ENCODE measurements around the gene BCAS3. TPM values are rescaled to one million over a fixed set of nuclear protein-coding genes. Genes with fewer than 3 reads are reported as not detected.
A peak's percentile ranks its signal among the peaks of the same experiment; 100 is the strongest.

BCAS3 gene
- total and polyA plus RNA-seq, 2 experiments from 2014 or later = 18.0 to 20.2 TPM

DNA sequence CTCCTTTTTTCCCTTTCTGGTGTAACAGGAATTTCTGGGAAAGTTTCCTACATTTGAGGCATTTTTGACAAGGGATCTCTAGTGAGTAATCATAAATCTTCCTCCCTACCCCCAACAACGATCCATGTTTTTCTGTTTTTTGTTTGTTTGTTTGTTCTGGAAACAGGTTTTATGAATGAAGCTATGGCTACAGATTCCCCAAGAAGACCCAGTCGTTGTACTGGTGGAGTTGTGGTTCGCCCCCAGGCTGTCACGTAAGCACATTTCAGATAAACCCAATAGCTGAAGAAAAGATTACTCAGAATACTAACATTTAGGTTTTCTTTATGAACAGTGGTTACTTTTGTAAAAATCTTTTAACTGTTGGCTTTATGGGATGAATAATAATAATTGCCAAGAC lies 1.6 kb downstream of the BCAS3 start:
- 75 to 77% methylated on average over 4 of the region's 4 CpGs for WGBS, 2 experiments (ENCODE audit: low coverage in 1 of 2, low lambda C conversion rate in 2 of 2, missing lambda C conversion rate in 2 of 2)
- Histone ChIP-seq H3K9me3 (ENCODE audit: low read depth) (no peaks in the 10 kb centered on the region), H3K9ac (no peak overlapping the region), H3K4me2 (ENCODE audit: unreplicated experiment) (no peak overlapping the region), H3K27ac (no peak overlapping the region), H3F3A (ENCODE audit: insufficient read depth) (0 out of 2 replicates have a peak, but pooled peaks cover 5% of the 10 kb centered on the region), H3K27me3 (replicated peaks; ENCODE audit: insufficient read depth) (no peaks in the 10 kb centered on the region), H3K4me3 (no peak overlapping the region), H3K9me2 (ENCODE audit: insufficient read depth) (no peaks in the 10 kb centered on the region), H3K4me1 (ENCODE audit: insufficient read depth) (peaks cover 10% of the 10 kb centered on the region), H2AFZ (no peak overlapping the region), H4K20me1 (ENCODE audit: insufficient read depth) (no peaks in the 10 kb centered on the region), H3K36me3 (ENCODE audit: low read depth) (peaks cover 4% of the 10 kb centered on the region; the same call in 1 of the 2 replicates), H3K79me2 (ENCODE audit: insufficient read depth) (peaks cover 16% of the 10 kb centered on the region; the same call in 1 of the 2 replicates)
- DNase-seq = no peak
- in situ Hi-C loops (cut with MboI) = no loop called here
- TF ChIP-seq EZH2phosphoT487 (IDR thresholded peaks at IDR 0.05; ENCODE audit: insufficient read depth, low read depth) (no peak), EZH2 (IDR thresholded peaks at IDR 0.05; ENCODE audit: insufficient read depth, poor library complexity, severe bottlenecking) (no peak)

DNA sequence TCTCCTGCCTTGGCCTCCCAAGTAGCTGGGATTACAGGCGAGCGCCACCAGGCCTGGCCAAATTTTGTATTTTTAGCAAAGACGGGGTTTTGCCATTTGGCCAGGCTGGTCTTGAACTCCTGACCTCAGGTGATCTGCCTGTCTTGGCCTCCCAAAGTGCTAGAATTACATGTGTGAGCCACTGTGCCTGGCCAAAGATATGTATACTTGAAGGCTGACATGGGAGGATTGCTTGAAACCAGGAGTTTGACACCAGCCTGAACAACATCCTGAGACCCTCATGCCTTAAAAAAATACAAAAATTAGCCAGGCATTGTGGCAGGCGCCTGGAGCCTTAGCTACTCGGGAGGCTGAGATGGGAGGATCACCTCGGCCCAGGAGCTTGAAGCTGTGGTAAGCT lies 3.1 kb downstream of the BCAS3 start:
- WGBS, 2 experiments (ENCODE audit: low coverage in 1 of 2, low lambda C conversion rate in 2 of 2, missing lambda C conversion rate in 2 of 2) = 87 to 89% methylated on average over 6 of the region's 6 CpGs
- H3F3A ChIP-seq (ENCODE audit: insufficient read depth) = 0 out of 2 replicates have a peak, but pooled peaks cover 5% of the 10 kb centered on the region
- H3K27me3 ChIP-seq (replicated peaks; ENCODE audit: insufficient read depth) = no peaks in the 10 kb centered on the region
- peaks cover 4% of the 10 kb centered on the region; the same call in 1 of the 2 replicates for H3K36me3 ChIP-seq (ENCODE audit: low read depth)
- H3K27ac ChIP-seq = no peak overlapping the region
- TF ChIP-seq EZH2 (IDR thresholded peaks at IDR 0.05; ENCODE audit: insufficient read depth, poor library complexity, severe bottlenecking) = no peak
- TF ChIP-seq EZH2phosphoT487 (IDR thresholded peaks at IDR 0.05; ENCODE audit: insufficient read depth, low read depth) = no peak
- H3K9me3 ChIP-seq (ENCODE audit: low read depth) = no peaks in the 10 kb centered on the region
- H3K4me2 ChIP-seq (ENCODE audit: unreplicated experiment) = no peak overlapping the region
- H3K9ac ChIP-seq = no peak overlapping the region
- peaks cover 10% of the 10 kb centered on the region for H3K4me1 ChIP-seq (ENCODE audit: insufficient read depth)
- H3K4me3 ChIP-seq = no peak overlapping the region
- no peaks in the 10 kb centered on the region for H4K20me1 ChIP-seq (ENCODE audit: insufficient read depth)
- H2AFZ ChIP-seq = no peak overlapping the region
- in situ Hi-C loops (cut with MboI) = no loop called here
- H3K9me2 ChIP-seq (ENCODE audit: insufficient read depth) = no peaks in the 10 kb centered on the region
- H3K79me2 ChIP-seq (ENCODE audit: insufficient read depth) = peaks cover 16% of the 10 kb centered on the region; the same call in 1 of the 2 replicates
- DNase-seq = no peak

DNA sequence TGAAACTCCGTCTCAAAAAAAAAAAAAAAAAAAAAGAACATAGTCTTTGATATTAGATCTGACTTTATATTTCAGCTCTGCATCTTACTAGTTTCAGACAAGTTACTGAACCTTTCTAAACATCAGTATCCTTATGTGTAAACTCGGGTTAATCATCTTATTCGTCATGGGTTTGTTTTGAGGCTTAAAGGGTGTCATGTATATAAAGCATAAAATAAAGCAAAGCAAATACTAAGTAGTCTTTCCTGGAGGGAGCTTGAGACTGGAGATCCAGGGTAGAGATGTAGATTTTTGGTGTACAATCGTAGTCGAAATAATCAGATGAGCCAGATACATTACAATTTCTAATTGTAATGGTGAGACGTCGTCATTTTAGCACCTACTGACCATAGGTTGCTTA lies 7.8 kb downstream of the BCAS3 start:
- Histone ChIP-seq H3K27me3 (replicated peaks; ENCODE audit: insufficient read depth) (no peaks in the 10 kb centered on the region), H3K9ac (no peak overlapping the region), H3K9me2 (ENCODE audit: insufficient read depth) (no peaks in the 10 kb centered on the region), H3K4me2 (ENCODE audit: unreplicated experiment) (no peak overlapping the region), H3K27ac (no peak overlapping the region), H3K4me3 (no peak overlapping the region), H3K4me1 (ENCODE audit: insufficient read depth) (peaks cover 4% of the 10 kb centered on the region), H3F3A (ENCODE audit: insufficient read depth) (0 out of 2 replicates have a peak, but pooled peaks cover 5% of the 10 kb centered on the region), H3K79me2 (ENCODE audit: insufficient read depth) (no peaks in the 10 kb centered on the region), H4K20me1 (ENCODE audit: insufficient read depth) (no peaks in the 10 kb centered on the region), H3K36me3 (ENCODE audit: low read depth) (peaks cover 8% of the 10 kb centered on the region; the same call in 1 of the 2 replicates), H3K9me3 (ENCODE audit: low read depth) (no peaks in the 10 kb centered on the region), H2AFZ (no peak overlapping the region)
- in situ Hi-C loops (cut with MboI) = no loop called here
- DNase-seq = no peak
- TF ChIP-seq EZH2phosphoT487 (IDR thresholded peaks at IDR 0.05; ENCODE audit: insufficient read depth, low read depth) = no peak
- no peak for TF ChIP-seq EZH2 (IDR thresholded peaks at IDR 0.05; ENCODE audit: insufficient read depth, poor library complexity, severe bottlenecking)
- WGBS, 2 experiments (ENCODE audit: low coverage in 1 of 2, low lambda C conversion rate in 2 of 2, missing lambda C conversion rate in 2 of 2) = 95 to 97% methylated on average over 7 of the region's 7 CpGs

DNA sequence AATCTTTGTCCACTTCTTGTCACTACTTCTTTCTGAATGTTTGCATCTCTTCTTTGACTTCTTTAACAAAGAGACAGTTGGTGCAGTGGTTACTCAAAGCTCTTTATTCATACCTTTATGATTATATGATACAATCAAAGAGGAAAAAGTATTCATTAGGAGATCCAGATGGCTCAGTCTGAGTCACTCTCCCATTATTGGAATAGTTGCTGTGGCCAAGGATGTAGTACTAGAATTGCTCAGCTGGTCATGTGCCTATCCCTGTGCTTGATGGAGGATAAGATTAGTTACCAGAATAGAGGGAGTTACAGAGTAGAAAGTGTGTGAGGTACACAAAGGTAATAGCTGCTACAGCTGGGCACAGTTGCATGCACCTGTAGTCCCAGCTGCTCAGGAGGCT lies 18.3 kb downstream of the BCAS3 start:
- Histone ChIP-seq H3K36me3 (ENCODE audit: low read depth) (no peaks in the 10 kb centered on the region), H3K9ac (no peak overlapping the region), H2AFZ (no peak overlapping the region), H4K20me1 (ENCODE audit: insufficient read depth) (no peaks in the 10 kb centered on the region), H3K79me2 (ENCODE audit: insufficient read depth) (no peaks in the 10 kb centered on the region), H3F3A (ENCODE audit: insufficient read depth) (no peaks in the 10 kb centered on the region), H3K27me3 (replicated peaks; ENCODE audit: insufficient read depth) (no peaks in the 10 kb centered on the region), H3K4me3 (no peak overlapping the region), H3K4me1 (ENCODE audit: insufficient read depth) (no peaks in the 10 kb centered on the region), H3K27ac (no peak overlapping the region), H3K9me2 (ENCODE audit: insufficient read depth) (no peaks in the 10 kb centered on the region), H3K4me2 (ENCODE audit: unreplicated experiment) (no peak overlapping the region), H3K9me3 (ENCODE audit: low read depth) (no peaks in the 10 kb centered on the region)
- peak; percentile 38 for DNase-seq
- in situ Hi-C loops (cut with MboI) = no loop called here
- TF ChIP-seq EZH2 (IDR thresholded peaks at IDR 0.05; ENCODE audit: insufficient read depth, poor library complexity, severe bottlenecking) (no peak), EZH2phosphoT487 (IDR thresholded peaks at IDR 0.05; ENCODE audit: insufficient read depth, low read depth) (no peak)

DNA sequence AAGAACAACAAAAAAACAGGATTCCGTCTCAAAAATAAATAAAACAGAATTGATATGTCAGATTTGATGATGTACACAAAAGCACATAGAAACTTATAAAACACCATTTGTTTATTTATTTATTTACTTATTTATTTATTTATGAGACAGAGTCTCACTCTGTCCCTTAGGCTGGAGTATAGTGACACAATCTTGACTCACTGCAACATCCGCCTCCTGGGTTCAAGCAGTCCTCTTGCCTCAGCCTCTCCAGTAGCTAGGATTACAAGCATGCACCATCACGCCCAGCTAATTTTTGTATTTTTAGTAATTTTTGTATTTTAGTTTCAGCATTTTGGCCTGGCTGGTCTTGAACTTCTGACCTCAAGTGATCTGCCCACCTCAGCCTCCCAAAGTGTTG lies 21.4 kb downstream of the BCAS3 start:
- no peak overlapping the region for H3K9ac ChIP-seq
- H3K4me3 ChIP-seq = no peak overlapping the region
- no peaks in the 10 kb centered on the region for H3K27me3 ChIP-seq (replicated peaks; ENCODE audit: insufficient read depth)
- no peak overlapping the region for H3K27ac ChIP-seq
- H3K9me2 ChIP-seq (ENCODE audit: insufficient read depth) = no peaks in the 10 kb centered on the region
- H3K9me3 ChIP-seq (ENCODE audit: low read depth) = no peaks in the 10 kb centered on the region
- no peak overlapping the region for H2AFZ ChIP-seq
- H3F3A ChIP-seq (ENCODE audit: insufficient read depth) = no peaks in the 10 kb centered on the region
- TF ChIP-seq EZH2 (IDR thresholded peaks at IDR 0.05; ENCODE audit: insufficient read depth, poor library complexity, severe bottlenecking) (no peak), EZH2phosphoT487 (IDR thresholded peaks at IDR 0.05; ENCODE audit: insufficient read depth, low read depth) (no peak)
- DNase-seq = no peak
- no peaks in the 10 kb centered on the region for H3K4me1 ChIP-seq (ENCODE audit: insufficient read depth)
- no peaks in the 10 kb centered on the region for H4K20me1 ChIP-seq (ENCODE audit: insufficient read depth)
- in situ Hi-C loops (cut with MboI) = no loop called here
- no peaks in the 10 kb centered on the region; the same call in 1 of the 2 replicates for H3K36me3 ChIP-seq (ENCODE audit: low read depth)
- WGBS, 2 experiments (ENCODE audit: low coverage in 1 of 2, low lambda C conversion rate in 2 of 2, missing lambda C conversion rate in 2 of 2) = 97% methylated on average over 3 of the region's 3 CpGs
- no peaks in the 10 kb centered on the region for H3K79me2 ChIP-seq (ENCODE audit: insufficient read depth)
- H3K4me2 ChIP-seq (ENCODE audit: unreplicated experiment) = no peak overlapping the region
